Thoracic aorta (tissue), 2 donors: ENCODE data around the gene PLSCR3. TPM values are rescaled to one million over a fixed set of nuclear protein-coding genes. Genes with fewer than 3 reads are reported as not detected.

Experiments
- ATAC-seq: fragments of 150-250 bp; one replicate; pipeline ENCODE4 v1.8.0; 2017; ENCODE audit warnings: low read depth; ENCODE audit not compliant: insufficient number of reproducible peaks, low FRiP score
- DNase-seq: peaks from one replicate; pipeline ENCODE4 v3.0.0-alpha.2; 2020; ENCODE audit warnings: low spot score
- H3K27ac ChIP-seq, 2 donors: fragments of 200-600 bp; sonication (generic); 1 replicate in 1 of 2; 2 replicates in 1 of 2; pipeline ENCODE4 v1.5.1; 2016; ENCODE audit warnings: mild to moderate bottlenecking in 2 of 2, moderate library complexity in 2 of 2
- H3K27me3 ChIP-seq: fragments of 200-600 bp; sonication (generic); replicated peaks from 2 replicates; pipeline ENCODE4 v1.6.0; 2016; ENCODE audit warnings: mild to moderate bottlenecking; ENCODE audit not compliant: insufficient read depth
- H3K36me3 ChIP-seq: fragments of 200-600 bp; sonication (generic); one replicate; pipeline ENCODE4 v1.5.1; 2016
- H3K4me1 ChIP-seq, 2 donors: fragments of 200-600 bp; sonication (generic); 1 replicate in 1 of 2; 2 replicates in 1 of 2; pipeline versions ENCODE4 v1.5.1 to v1.6.0; 2016; ENCODE audit warnings: low read depth in 2 of 2, mild to moderate bottlenecking in 1 of 2; ENCODE audit not compliant: control insufficient read depth in 1 of 2
- H3K4me3 ChIP-seq: fragments of 200-600 bp; sonication (generic); 2 replicates; pipeline ENCODE4 v1.5.1; 2016; ENCODE audit warnings: mild to moderate bottlenecking
- H3K9me3 ChIP-seq: fragments of 200-600 bp; sonication (generic); 2 replicates; pipeline ENCODE4 v1.5.1; 2016
- CTCF ChIP-seq: fragments of 200-600 bp; sonication (generic); IDR thresholded peaks from one replicate; pipeline ENCODE4 v1.5.1; 2019; ENCODE audit warnings: antibody characterized with exemption
- total RNA-seq, 2 donors: library from RNA; depleted of rRNA; stranded (reverse); fragments of >200 nt; gene quantifications; one replicate each; pipeline versions ENCODE4 v1.1.0 to v1.2.3, GENCODE V29; 2016

PLSCR3 gene
- total RNA-seq, 2 donors from 2014 or later, result 31.0 to 49.4 TPM

- no peak for TF ChIP-seq CTCF
- no peak overlapping the region for H3K27ac ChIP-seq
- ATAC-seq, result no peak
- DNase-seq, result no peak
- no peaks in the 10 kb centered on the region for H3K9me3 ChIP-seq
- H3K27me3 ChIP-seq, result no peaks in the 10 kb centered on the region
- H3K4me1 ChIP-seq, result no peaks in the 10 kb centered on the region
- H3K36me3 ChIP-seq, result no peaks in the 10 kb centered on the region
- H3K4me3 ChIP-seq, result no peak overlapping the region
Measured at GRCh38 chr17:7425756-7426155, 31.4 kb upstream of the PLSCR3 start.

GRCh38 chr17:7425316-7425715 is 31.0 kb upstream of the PLSCR3 start, which contains the start of gene SPEM2:
Gene SPEM2, plus strand, starts transcription at chr17:7425616. Its CDS starts 73 bp downstream, at chr17:7425689.
- H3K4me3 ChIP-seq, result no peak within 1 kb of the TSS
- DNase-seq (no peak), ATAC-seq (no peak)
- TF ChIP-seq CTCF, result no peak
- H3K4me1 ChIP-seq, result no peaks in the 10 kb centered on the region
- H3K36me3 ChIP-seq, result no peaks in the 10 kb centered on the region
- no peaks in the 10 kb centered on the region for H3K27me3 ChIP-seq
- H3K27ac ChIP-seq, result no peak within 1 kb of the TSS
- no peaks in the 10 kb centered on the region for H3K9me3 ChIP-seq

- Histone ChIP-seq H3K27me3 (no peaks in the 10 kb centered on the region), H3K9me3 (no peaks in the 10 kb centered on the region), H3K36me3 (no peaks in the 10 kb centered on the region), H3K4me3 (no peak overlapping the region), H3K4me1 (no peaks in the 10 kb centered on the region), H3K27ac (no peak overlapping the region)
- DNase-seq (no peak), ATAC-seq (no peak)
- no peak for TF ChIP-seq CTCF
Measured at GRCh38 chr17:7423679-7424078, 29.4 kb upstream of the PLSCR3 start.

- H3K27ac ChIP-seq, result no peak overlapping the region
- no peaks in the 10 kb centered on the region for H3K27me3 ChIP-seq
- ATAC-seq, result no peak
- H3K4me3 ChIP-seq, result no peak overlapping the region
- no peaks in the 10 kb centered on the region for H3K9me3 ChIP-seq
- no peaks in the 10 kb centered on the region for H3K4me1 ChIP-seq
- DNase-seq, result no peak
- no peaks in the 10 kb centered on the region for H3K36me3 ChIP-seq
- TF ChIP-seq CTCF, result no peak
Measured at GRCh38 chr17:7421186-7421585, 26.9 kb upstream of the PLSCR3 start.

GRCh38 chr17:7419819-7420610 is 25.7 kb upstream of the PLSCR3 start, which contains the start of gene SPEM1:
Gene SPEM1, plus strand, starts transcription at chr17:7420324. Its CDS starts 61 bp downstream, at chr17:7420385.
- Histone ChIP-seq H3K4me1 (no peaks in the 10 kb centered on the region), H3K36me3 (no peaks in the 10 kb centered on the region), H3K4me3 (no peak within 1 kb of the TSS), H3K9me3 (no peaks in the 10 kb centered on the region), H3K27ac (no peak within 1 kb of the TSS), H3K27me3 (no peaks in the 10 kb centered on the region)
- no peak for TF ChIP-seq CTCF
- no peak for DNase-seq
- ATAC-seq, result no peak
